Hematopoietic multipotent progenitor cell treated with erythropoietin and hydrocortisone succinate and interleukin-3 and kit ligand, for 17 days (in vitro differentiated cells): ENCODE measurements around the gene ALG2.
"Not testable (repeated sequence)": the region's sequence is repeated elsewhere in the genome, so short reads cannot be mapped to it uniquely, and the experiment has no call there.

Experiments used
- DNase-seq: peaks from one replicate; pipeline ENCODE4 v3.0.0-alpha.2; 2015; ENCODE audit warnings: low spot score

ALG2 gene

DNA sequence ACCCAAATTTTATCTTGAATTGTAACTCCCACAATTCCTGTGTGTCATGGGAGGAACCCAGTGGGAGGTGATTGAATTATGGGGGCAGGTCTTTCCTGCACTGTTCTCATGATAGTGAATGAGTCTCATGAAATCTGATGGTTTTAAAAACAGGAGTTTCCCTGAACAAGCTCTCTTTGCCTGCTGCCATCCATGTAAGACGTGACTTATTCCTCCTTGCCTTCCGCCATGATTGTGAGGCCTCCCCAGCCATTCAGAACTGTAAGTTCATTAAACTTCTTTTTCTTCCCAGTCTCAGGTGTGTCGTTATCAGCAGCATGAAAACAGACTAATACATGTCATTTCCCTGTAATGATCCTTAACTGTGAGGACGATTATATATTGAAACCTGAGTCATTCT is 16.1 kb upstream of the ALG2 start:
- not testable (repeated sequence) for DNase-seq

DNA sequence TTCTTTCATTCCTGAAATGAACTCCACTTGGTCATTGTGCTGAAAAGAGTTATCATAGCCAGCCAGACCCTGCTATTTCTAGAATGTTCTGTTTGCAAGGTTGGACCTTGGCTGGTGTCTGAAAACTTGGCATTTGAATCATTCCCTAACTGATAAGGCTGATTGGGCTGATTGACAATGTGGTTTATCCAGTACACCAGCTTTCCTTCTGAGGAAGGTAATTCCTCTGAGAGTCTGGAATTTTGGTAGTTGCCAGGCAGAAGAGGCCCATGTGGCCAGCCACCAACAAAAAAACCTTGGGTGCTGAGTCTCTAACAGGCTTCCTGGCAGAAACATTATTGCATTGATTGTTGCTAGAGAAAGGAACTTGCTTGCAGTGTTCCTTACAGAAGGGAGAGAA is 15.6 kb upstream of the ALG2 start:
- DNase-seq, result no peak

DNA sequence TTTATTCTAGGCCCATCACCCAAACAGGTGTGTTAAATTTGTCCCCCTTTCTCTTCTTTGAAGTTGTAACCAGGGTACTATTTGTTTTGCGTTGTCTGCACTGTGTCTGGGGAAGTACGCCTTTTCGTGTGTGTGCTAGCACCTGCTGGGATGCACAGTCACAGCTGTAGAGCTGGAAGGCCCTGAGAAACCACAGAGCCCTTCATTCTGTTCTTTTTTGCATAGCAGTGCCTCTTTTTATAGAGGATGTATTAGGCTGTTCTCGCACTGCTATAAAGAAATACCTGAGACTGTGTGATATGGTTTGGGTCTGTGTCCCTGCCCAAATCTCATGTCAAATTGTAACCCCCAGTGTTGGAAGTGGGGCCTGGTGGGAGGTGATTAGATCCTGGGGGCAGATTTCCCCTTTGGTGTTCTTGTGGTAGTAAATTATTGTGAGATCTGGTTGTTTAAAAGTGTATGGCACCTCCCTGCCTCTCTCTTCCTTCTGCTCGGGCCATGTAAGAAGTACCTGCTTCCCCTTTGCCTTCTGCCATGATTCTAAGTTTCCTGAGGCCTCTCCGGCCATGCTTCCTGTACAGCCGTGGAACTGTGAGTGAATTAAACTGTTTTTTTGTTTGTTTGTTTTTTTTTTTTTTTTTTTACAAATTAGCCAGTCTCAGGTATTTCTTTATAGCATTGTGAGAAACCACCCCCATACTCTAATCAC is 14.3 kb upstream of the ALG2 start:
- no peak for DNase-seq

DNA sequence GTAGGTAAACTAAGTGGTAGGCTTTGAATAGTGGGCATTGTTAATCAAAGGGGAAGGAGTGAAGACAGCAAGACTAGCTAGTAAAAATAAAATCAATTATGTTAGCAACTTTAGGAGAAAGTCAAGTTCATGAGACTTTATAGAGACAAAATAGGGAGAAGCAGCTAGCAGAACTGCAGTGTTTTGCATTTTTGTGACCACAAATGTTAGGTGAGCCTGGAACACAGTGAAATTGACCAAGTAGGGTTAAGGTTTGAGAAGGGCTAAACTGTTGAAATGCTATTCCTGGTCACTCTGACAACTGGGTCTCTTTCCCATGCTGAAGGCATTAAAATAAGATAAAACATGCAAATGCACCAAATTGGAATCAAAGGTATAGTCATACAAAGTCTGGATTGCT is 13.3 kb upstream of the ALG2 start:
- DNase-seq, result no peak

DNA sequence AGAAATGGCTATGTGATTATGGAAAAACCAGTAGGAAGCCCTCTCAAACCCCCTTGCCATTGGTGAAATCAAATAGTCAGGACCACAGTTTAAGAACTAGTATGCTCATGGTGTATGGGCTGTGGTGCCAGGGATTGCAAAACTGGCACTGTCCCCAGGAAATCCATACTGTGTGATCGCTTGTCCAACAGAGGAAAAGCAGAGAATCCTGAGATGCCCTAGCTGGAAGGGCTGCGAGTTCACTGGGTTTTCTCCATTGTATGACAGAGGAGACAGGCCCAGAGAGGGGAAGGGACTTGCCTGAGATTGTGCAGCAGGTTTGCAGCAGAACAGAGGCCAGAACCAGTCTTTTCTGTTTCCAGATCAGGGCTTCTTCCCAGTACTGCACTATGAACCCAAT is 12.9 kb upstream of the ALG2 start:
- no peak for DNase-seq

DNA sequence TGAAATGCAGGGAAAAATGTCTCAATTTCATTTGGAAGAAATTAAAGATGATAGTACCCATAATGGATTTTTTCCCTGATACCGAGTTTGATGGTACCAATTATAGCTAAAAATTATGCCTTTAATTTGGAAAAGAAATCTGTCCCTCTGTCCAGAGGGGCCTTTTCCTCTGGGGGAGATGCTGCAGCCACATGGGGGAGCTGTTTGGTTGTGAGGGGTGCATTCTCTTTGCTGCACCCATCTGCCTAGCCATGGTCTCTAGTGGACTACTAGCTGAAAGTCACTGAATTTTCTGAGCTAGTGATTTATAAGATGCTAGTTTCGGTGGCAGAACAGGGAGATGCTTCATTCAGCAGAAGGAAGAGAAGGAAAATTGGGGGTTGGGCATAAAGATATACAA is 10.0 kb upstream of the ALG2 start:
- DNase-seq, result no peak

DNA sequence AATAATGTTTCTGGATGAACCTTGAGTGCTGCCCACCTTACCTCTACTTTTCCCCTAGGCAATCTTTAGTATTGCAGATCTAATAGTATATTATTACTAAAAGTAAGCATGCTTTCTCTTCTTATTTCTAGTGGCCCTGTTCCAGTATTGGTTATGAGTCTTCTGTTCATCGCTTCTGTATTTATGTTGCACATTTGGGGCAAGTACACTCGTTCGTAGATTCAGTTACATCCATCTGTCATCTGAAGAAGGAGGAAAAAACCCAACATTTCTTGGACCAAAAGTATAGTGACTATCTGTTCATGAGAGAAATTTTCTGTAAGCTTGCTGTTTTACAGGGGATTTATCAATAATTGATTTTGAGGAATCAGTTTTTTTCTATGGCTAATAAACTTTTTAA is 8.5 kb upstream of the ALG2 start:
- DNase-seq, result no peak

DNA sequence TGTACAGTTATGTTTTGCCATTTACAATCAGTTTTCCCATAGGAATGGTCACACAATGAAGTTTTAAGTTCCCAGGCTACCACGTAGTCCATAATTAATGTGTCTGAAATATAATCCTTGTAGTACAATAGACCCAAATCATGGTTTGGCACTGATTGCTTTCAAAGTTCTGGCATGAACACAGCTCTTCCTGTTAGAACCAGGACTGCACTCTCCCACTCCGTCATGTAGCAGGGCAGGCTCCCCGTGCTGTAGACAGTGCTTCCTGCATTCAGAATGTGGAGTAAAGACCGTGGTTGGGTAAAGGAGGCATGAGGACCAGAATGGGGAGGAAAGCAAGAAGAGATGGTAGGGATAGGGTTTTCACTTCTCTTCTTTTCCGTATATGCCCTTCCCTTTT is 4.3 kb upstream of the ALG2 start:
- no peak for DNase-seq

DNA sequence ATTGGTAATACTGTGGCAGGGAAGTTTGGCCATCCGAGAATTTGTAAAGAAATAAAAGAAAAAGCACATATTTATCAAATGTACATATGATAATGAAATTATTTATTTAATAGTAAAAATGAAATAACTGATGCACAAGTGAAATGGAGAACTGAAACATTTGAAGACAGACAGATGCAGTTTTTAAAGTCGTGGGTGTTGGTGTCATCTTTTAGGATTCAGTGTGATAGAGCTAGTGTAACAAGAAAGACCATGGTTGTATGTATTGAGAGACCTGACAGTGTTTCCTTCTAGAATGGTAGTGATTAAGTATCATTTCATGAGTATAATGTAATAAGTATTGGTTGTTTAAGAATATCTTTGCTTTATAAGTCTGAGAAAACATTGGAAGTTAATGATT is 2.7 kb upstream of the ALG2 start:
- no peak for DNase-seq

DNA sequence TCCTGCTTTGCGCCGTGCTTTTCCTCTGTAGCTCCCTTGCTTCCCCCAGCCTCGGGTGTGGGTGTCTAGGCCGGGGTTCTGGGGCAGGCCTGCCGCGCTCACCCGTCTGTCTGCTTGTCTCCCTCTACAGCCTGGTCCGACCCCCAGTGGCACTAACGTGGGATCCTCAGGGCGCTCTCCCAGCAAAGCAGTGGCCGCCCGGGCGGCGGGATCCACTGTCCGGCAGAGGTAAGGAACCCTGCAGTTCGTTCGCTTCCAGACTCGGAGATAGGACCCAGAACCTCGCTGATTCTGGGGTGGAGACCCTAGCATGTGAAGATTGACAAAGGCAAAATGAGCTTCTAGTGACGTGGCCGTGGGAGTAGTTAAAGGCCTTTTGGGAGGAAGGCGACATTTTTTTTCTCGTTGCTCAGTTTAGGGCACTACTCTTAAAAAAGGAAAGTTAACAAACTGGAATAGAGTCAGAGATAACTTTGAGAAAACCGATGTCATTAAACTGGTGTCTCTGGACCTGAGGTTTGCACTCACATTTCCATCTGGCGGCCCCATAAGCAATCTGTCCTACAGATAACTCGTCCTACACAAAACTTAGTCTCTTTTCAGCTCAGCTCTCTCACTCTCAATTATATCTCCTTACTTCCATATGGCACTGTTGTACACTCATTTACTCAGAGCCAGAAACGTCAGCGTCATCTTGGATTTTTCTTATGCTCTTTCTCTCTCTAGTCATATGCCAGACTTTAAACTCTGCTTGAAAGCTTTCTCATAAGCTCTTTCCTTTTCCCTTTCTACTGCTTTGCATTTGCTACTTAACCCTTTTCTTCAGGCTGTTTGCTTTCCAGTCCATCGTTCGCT is 901 bp upstream of the ALG2 start:
- no peak for DNase-seq

DNA sequence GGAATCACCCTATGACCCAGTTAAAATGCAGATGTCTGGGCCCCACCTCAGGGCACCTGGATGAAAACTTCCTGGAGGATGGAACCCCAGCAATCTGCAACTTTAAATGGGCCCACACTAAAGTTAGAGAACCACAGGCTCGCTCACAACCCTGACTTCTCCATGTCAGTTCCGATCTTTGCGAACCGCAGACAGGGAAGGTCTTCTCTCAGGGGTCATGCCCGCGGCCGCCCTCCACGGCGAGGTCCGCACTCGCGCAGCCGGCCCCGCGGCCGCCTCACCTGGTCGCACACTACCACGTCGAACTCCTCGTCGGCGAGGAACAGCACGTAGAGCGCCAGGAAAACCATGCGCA is 499 bp downstream of the ALG2 start:
- no peak for DNase-seq

DNA sequence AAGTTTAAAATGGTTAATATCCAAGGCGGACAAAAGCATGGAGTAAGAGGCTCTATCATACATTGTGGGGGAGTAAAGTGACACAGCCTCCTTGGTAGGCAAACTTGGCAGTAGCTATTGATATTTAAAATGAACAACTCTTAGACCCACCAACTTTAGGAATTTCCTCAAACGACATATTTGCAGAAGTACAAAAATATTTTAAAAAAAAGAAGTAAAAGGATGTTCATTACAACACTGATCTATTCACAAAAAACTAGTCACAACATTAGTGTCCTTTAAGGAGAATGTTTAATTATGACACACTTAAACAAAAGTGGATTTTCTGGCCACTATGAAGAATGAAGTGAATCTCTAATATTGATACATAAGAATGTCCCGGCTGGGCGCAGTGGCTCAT is 1.7 kb downstream of the ALG2 start:
- DNase-seq, result no peak

DNA sequence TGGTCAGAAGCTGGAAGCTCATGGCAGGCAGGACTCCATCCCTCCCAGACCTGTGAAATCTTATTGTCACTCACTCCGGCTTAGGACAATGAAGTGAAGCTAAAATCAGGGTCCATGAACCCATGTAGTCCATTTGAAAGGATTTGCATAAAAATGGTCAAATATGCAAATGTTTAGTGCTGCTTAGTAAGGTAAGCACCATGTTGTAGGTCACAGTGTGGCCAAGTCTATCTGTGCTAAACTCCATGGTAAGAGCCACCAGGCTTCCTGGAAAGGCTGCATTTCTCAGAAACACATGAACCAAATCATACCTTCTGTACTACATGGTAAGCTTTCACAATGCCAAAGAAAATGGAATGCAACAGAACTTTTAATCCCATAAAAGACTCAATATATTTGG is 5.7 kb downstream of the ALG2 start:
- no peak for DNase-seq

DNA sequence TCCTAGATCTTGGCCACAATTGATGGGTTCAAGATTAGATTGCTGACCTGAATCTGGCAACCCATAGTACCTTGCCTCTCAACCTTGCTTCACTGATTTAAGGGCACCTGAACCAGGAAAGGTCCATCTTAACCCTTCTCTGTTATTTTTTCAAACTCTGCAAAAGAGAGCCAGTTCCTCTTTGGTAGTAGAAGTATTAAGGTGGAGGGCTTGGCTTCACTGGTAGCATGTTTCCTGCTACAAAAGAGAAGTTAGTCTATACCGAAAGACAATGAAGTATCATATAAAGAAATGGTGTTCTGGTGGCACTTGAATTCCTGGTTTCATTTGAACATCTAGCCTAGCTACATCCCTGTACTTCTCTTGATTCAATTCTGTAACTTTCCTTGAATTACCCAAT is 8.5 kb downstream of the ALG2 start:
- DNase-seq, result no peak

DNA sequence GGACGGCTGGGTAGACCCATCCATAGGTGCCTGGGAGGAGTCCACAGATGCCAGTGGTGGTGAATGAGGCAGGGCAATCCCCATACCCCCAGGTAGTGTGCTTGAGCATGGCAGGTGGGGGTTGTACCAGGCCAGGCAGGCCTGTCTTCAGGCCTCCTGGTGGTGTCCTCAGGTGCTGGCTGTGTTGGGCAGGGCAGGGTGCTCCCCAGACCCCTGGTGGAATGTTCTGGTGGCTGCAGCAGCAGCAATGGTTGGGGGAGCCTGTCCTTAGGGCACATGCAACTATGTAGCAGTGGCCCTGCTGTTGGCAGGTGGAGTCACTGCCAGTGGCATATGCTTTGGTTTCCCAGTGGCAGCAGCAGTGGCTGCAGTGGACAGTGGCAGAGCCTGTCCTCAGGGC is 10.0 kb downstream of the ALG2 start:
- no peak for DNase-seq

DNA sequence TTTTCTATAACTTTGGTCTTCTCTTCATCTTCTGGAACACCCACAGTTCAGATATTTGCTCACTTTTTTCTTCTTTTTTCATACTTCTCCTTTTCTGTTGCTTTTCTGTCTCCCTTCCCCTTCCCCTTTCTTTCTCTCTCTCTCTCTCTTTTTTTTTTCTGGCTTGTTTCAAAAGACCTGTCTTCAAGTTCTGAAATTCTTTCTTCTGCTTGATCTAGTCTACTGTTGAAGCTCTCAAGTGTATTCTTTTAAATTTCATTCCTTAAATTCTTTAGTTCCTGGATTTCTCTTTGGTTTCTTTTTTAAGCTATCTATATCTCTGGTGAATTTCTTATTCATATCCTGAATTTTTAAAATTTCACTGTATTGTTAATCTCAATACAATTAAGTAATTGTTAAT is 11.2 kb downstream of the ALG2 start:
- DNase-seq, result no peak

DNA sequence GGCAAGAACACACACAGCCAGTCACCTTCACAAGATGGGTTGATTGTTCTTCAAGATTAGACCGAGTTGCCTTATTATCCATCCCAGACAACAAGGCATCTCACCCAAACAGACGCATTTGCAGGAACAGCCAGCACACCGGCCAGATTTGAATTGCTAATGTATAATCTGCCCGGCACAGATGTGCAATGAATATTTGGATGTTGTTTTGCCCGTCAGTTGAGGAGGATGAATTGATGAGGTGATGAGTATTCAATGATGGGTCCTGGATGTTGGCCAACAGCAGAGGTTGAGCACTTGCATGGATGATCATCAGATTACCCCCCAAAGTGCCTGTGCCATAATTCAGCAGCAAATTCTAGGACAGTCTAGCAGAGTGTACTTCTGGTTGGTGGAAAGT is 20.1 kb downstream of the ALG2 start:
- DNase-seq, result no peak

DNA sequence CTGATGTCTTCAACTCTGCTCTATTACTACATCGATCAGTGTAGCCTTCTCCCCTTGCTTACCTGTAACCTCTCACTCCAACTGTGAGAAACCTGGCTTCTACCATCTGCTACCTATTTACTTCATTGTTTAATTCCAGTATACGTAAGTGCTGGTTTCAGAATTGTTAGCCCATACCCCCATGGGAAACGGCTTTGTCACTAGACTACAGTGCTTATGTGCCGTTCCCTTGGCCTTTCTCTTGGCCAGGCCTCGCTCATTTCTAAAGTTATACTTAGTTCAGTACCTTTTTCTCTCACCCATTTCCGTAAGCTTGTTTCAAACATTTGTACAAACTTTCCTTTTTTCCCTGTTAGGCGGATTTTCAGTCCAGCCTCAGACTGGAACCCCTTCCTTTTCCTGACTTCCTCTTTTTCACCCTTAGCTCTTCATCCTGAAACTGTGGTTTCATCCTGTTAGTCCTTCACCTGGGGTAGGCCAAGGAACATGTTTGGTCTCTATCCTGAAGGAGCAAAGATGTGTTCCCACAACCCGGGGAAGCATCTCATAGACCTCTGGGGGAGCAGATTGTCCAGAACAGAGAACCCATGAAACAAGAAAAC is 21.7 kb downstream of the ALG2 start:
- DNase-seq, result no peak

DNA sequence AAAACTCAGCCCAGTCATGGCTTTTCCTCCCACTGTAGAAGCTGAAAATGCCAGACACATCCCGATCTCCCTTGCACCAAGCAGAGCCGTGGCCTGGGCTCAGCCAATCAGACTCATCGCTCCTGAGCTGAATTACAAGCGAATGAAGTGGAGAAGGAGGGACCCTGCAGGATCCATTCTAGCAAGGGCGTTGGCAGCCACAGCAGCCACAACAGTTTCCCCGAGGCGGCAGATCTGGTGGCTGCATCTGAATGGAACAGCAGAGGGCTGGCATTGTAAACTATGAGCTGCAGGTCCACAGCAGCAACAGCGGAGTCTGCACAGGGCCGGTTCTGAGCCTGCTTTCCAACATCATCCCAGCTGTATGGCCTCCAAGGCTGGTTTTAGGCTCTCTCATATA is 23.8 kb downstream of the ALG2 start:
- DNase-seq, result no peak

DNA sequence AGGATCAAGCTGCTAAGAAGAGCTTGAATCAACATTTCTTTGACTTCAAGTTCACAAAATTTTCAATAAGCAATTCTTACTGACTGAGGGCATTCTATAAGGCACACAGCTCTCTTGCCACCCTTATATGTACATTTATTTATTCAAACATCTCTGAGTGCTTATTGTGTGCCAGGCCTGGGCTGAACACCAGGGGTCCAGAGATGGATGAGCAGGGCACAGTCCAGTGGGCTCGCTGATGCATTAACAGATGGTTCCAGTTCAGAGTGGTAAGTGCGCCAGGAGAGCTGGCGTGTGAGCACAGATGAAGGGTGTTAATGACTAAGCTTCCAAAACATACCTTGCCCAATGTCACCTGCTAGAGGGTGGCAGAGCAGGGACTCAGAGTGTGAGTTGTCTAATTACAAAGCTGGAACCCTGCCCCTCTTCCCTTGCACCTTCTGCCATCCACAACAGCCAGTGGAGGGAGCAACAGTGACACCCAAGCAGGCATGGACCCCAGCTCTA is 24.6 kb downstream of the ALG2 start:
- no peak for DNase-seq

DNA sequence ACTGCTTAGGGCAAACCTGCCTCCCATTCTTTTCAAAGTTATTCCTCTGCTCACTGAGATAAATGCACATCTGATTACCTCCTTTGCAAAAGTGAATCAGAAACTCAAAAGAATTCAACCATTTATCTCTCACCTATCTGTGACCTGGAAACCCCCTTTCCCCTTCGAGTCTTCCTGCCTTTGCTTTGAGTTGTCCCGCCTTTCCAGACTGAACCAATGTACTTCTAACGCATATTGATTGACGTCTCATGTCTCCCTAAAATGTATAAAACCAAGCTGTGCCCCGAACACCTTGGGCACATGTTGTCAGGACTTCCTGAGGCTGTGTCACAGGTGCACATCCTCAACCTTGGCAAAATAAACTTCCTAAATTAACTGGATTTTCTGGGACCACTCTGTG is 25.3 kb downstream of the ALG2 start:
- not testable (repeated sequence) for DNase-seq

DNA sequence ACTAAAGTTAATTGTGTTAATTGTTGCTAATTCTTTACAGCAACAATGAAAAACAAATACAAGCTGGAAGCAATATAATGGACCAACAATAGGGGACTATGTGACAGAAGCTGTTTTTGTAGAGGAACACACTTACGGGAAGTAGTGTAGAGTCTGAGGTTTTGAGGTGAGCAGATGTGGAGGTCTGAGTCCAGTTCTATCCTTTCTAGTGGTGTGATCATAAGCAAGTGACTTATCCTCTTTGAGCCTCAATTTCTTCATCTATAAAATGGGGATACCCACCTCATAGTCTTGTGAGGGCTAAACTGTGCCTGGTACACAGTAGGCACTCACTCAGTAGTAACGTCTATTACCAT is 28.3 kb downstream of the ALG2 start:
- DNase-seq, result no peak

DNA sequence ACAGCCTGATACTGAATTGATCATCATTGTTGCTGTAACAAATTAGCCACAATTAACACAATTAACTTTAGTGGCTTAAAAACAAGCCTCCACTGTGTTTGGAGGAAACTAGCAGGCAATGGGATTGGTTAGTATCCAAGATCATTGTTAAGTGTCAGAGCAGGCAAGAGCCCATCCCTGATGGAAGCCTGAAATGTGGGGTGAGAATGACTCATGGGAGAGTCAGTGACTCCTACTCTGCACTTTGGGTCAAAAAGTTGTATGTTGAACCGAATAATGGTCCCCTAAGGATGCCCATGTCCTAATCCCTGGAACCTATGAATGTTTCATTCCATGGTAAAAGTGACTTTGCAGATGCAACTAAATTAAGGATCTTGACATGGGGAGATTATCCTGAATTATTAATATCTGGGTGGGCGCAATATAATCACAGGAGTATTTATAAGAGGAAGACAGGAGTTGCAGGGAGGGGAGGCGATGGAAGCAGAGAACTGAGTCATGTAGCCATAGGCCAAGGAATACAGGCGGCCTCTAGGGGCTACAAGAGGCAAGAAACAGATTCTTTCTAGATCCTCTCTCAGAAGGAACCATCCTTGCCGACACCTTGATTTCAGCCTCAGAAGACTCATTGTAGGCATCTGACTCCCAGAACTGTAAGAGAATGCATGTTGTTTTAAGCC is 28.8 kb downstream of the ALG2 start:
- DNase-seq, result no peak
